ENCODE measurements around the gene GRK6. TPM values are rescaled to one million over a fixed set of nuclear protein-coding genes. Genes with fewer than 3 reads are reported as not detected.
A peak's percentile ranks its signal among the peaks of the same experiment; 100 is the strongest.

Gene GRK6
- total RNA-seq, 3 donors from 2014 or later = 38.4 to 48.1 (median 46.7) TPM

- intact Hi-C loops (cut with DNase I, micrococcal nuclease) = no loop called here
- peak; percentile 57 for ATAC-seq
- Histone ChIP-seq H3K9me3 (no peaks in the 10 kb centered on the region), H3K4me1 (ENCODE audit: low read depth) (peaks cover 25% of the 10 kb centered on the region), H3K4me3 (no peak overlapping the region), H3K36me3 (ENCODE audit: low read depth) (no peaks in the 10 kb centered on the region)
- DNase-seq = peak; percentile 63 to 93 (median 76)
- TF ChIP-seq, protein P1, sequence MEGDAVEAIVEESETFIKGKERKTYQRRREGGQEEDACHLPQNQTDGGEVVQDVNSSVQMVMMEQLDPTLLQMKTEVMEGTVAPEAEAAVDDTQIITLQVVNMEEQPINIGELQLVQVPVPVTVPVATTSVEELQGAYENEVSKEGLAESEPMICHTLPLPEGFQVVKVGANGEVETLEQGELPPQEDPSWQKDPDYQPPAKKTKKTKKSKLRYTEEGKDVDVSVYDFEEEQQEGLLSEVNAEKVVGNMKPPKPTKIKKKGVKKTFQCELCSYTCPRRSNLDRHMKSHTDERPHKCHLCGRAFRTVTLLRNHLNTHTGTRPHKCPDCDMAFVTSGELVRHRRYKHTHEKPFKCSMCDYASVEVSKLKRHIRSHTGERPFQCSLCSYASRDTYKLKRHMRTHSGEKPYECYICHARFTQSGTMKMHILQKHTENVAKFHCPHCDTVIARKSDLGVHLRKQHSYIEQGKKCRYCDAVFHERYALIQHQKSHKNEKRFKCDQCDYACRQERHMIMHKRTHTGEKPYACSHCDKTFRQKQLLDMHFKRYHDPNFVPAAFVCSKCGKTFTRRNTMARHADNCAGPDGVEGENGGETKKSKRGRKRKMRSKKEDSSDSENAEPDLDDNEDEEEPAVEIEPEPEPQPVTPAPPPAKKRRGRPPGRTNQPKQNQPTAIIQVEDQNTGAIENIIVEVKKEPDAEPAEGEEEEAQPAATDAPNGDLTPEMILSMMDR (IDR thresholded peaks at IDR 0.05) = no peak
Measured at GRCh38 chr5:177431317-177432142, 5.1 kb downstream of the GRK6 start.

GRCh38 chr5:177432143-177432838 lies 5.8 kb downstream of the GRK6 start:
- H3K36me3 ChIP-seq (ENCODE audit: low read depth) = no peaks in the 10 kb centered on the region
- intact Hi-C loops (cut with DNase I, micrococcal nuclease) = no loop called here
- H3K4me3 ChIP-seq = no peak overlapping the region
- peak in 1 of 3 donors; percentile 58 for DNase-seq
- TF ChIP-seq, protein P1 (IDR thresholded peaks at IDR 0.05) = no peak
- H3K9me3 ChIP-seq = no peaks in the 10 kb centered on the region
- peaks cover 25% of the 10 kb centered on the region for H3K4me1 ChIP-seq (ENCODE audit: low read depth)
- no peak for ATAC-seq

DNA sequence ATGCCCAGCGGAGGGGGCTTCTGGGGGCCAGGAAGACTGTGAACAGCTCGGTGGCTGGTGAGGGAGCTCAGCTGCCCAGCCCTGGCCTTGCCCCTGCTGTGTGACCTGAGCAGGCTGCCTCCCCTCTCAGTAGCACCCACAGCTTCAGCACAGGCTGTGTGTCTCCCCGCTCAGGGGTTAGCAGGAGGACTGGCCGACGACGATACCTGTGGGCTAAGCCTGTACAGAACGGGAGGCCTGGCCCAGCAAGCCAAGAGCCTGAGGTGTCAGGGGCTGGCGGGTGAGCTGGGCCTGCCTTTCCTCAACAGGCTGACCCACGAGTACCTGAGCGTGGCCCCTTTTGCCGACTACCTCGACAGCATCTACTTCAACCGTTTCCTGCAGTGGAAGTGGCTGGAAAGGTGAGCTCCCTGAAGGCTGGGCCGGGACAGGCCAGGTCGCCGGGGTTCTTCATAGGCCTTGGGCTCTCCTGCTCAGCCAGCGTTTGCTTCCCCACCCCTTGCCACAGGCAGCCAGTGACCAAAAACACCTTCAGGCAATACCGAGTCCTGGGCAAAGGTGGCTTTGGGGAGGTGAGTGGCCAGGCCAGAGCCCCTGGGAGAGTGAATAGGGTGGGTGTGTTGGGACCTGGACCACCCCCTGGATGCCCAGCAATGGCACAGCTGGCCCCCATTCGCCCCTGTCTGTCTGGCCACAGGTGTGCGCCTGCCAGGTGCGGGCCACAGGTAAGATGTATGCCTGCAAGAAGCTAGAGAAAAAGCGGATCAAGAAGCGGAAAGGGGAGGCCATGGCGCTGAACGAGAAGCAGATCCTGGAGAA lies 6.6 kb downstream of the GRK6 start:
- DNase-seq = no peak
- no peak for ATAC-seq
- TF ChIP-seq, protein P1 (IDR thresholded peaks at IDR 0.05) = no peak
- intact Hi-C loops (cut with DNase I, micrococcal nuclease) = no loop called here
- H3K9me3 ChIP-seq = no peaks in the 10 kb centered on the region
- no peaks in the 10 kb centered on the region for H3K36me3 ChIP-seq (ENCODE audit: low read depth)
- peaks cover 18% of the 10 kb centered on the region for H3K4me1 ChIP-seq (ENCODE audit: low read depth)
- H3K4me3 ChIP-seq = no peak overlapping the region

DNA sequence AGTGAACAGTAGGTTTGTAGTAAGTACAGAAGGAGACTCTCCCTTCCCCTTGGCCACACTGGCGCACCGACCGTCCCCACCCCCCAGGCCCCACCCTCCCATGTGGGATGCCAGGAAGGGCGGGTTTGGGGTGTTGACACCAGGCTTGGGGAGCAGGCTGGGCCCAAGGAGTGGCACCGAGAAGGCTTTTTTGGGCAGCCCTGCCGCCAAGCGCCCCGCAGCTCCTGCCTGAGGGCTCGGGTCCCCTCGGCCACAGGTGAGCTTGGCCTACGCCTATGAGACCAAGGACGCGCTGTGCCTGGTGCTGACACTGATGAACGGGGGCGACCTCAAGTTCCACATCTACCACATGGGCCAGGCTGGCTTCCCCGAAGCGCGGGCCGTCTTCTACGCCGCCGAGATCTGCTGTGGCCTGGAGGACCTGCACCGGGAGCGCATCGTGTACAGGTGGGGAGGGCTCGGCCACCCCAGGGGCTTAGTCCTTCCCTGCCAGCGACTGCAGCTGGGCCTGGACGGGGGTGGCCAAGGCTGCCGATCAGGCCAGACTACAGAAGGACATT lies 7.3 kb downstream of the GRK6 start:
- DNase-seq = peak in 1 of 3 donors; percentile 54
- TF ChIP-seq, protein P1 (IDR thresholded peaks at IDR 0.05) = no peak
- intact Hi-C loops (cut with DNase I, micrococcal nuclease) = no loop called here
- Histone ChIP-seq H3K9me3 (no peaks in the 10 kb centered on the region), H3K4me3 (no peak overlapping the region), H3K4me1 (ENCODE audit: low read depth) (peaks cover 14% of the 10 kb centered on the region), H3K36me3 (ENCODE audit: low read depth) (no peaks in the 10 kb centered on the region)
- no peak for ATAC-seq

DNA sequence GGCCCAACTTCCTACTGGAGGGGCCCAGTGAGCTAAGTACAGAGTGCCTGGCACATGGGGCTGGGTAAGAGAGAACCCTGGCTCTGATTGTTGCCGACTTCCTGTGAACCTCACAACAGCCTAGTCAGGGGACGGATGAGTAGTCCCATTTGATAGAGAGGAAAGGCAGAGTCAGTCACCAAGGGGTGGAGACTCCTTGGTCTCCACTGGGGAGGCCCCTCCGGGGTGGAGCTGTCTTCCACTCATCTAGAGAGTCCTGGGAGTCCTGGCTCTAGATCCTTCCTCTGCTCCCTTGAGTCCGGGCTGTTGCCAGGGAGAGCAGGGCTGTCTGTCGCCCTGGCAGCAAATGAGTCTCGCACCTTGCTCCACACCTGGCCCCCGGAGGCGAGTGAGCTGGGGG lies 8.0 kb downstream of the GRK6 start:
- H3K4me3 ChIP-seq = no peak overlapping the region
- peaks cover 13% of the 10 kb centered on the region for H3K4me1 ChIP-seq (ENCODE audit: low read depth)
- DNase-seq (no peak), ATAC-seq (no peak)
- no peaks in the 10 kb centered on the region for H3K9me3 ChIP-seq
- TF ChIP-seq, protein P1 (IDR thresholded peaks at IDR 0.05) = no peak
- intact Hi-C loops (cut with DNase I, micrococcal nuclease) = no loop called here
- H3K36me3 ChIP-seq (ENCODE audit: low read depth) = no peaks in the 10 kb centered on the region

All from mucosa of descending colon (tissue), 3 donors.